HCT116 (cell line): Measurements from ENCODE around the gene B3GALT6. TPM values are rescaled to one million over a fixed set of nuclear protein-coding genes. Genes with fewer than 3 reads are reported as not detected.

Source experiments
- ATAC-seq: fragments of 200-7000 bp; cut with Tn5 transposase; 2 replicates; pipeline ENCODE4 v1.9.1; 2020; ENCODE audit warnings: mild to moderate bottlenecking, moderate library complexity
- BruUV-seq: library from RNA; stranded (reverse); fragments of 400-500 nt; replicated peaks from 2 replicates; lab custom pipeline; 2021; lab: Mats Ljungman, UMichigan
- CTCF ChIA-PET: fragments of 300-600 bp; sonication (Branson Sonifier 250); formaldehyde crosslinking; loops from one replicate; lab custom pipeline; 2021; ENCODE audit warnings: antibody characterized with exemption; lab: Charles Lee
- POLR2A ChIA-PET: fragments of 300-600, 350-600 bp; sonication (Branson Sonifier 250); formaldehyde crosslinking; loops from one replicate; lab custom pipeline; 2021; ENCODE audit warnings: antibody characterized with exemption; lab: Charles Lee
- RAD21 ChIA-PET, 2 experiments: fragments of 300-600 bp; sonication (Branson Sonifier 250); formaldehyde crosslinking; loops; one replicate each; lab custom pipeline; 2023; ENCODE audit warnings: low total read pairs in 2 of 2; ENCODE audit not compliant: uncharacterized antibody in 2 of 2, unreplicated experiment in 2 of 2, low non-redundant PET in 1 of 2; lab: Charles Lee
- DNase-seq: peaks from one replicate; pipeline ENCODE4 v3.0.0-alpha.2; 2010; ENCODE audit warnings: low read depth, low spot score
- H2AFZ ChIP-seq: fragments of 200-600 bp; shearing (Covaris generic), sonication (generic); 2 replicates; pipeline ENCODE4 v1.6.1; 2017; ENCODE audit warnings: low read depth, mixed run types, mixed read lengths, antibody characterized with exemption, low read length; ENCODE audit not compliant: poor library complexity, severe bottlenecking
- H3K27ac ChIP-seq: 2 replicates; pipeline ENCODE4 v1.5.1; 2012; ENCODE audit warnings: low read depth, low read length
- H3K27me3 ChIP-seq: fragments of 200-600 bp; sonication (generic); 2 replicates; pipeline ENCODE4 v1.6.1; 2016; ENCODE audit warnings: mixed run types, low read length, mixed read lengths; ENCODE audit not compliant: insufficient read depth
- H3K36me3 ChIP-seq, 2 experiments: fragments of 200-500 bp in 1 of 2; fragments of 200-600 bp in 1 of 2; sonication (Bioruptor generic) in 1 of 2; sonication (generic) in 1 of 2; 2 replicates each; pipeline versions ENCODE4 v1.5.1 to v1.6.1; 2014 to 2016; ENCODE audit warnings: low read length in 2 of 2, inconsistent platforms in 1 of 2, mixed read lengths in 1 of 2, mixed run types in 1 of 2; ENCODE audit not compliant: insufficient read depth in 2 of 2, control insufficient read depth in 1 of 2
- H3K4me1 ChIP-seq, 2 experiments: fragments of 200-600 bp in 1 of 2; sonication (generic) in 1 of 2; 2 replicates each; pipeline versions ENCODE4 v1.5.1 to v1.6.1; 2012 to 2017; ENCODE audit warnings: low read length in 2 of 2, inconsistent platforms in 1 of 2, mild to moderate bottlenecking in 1 of 2, mixed read lengths in 1 of 2, mixed run types in 1 of 2, moderate library complexity in 1 of 2; ENCODE audit not compliant: insufficient read depth in 2 of 2, control insufficient read depth in 1 of 2
- H3K4me2 ChIP-seq: fragments of 200-600 bp; sonication (generic); 2 replicates; pipeline ENCODE4 v1.6.1; 2017; ENCODE audit warnings: mixed run types, low read length, mixed read lengths
- H3K4me3 ChIP-seq, 2 experiments: fragments of 200-600 bp in 1 of 2; sonication (generic) in 1 of 2; replicated peaks in 1 of 2; 2 replicates each; pipeline ENCODE4 v1.5.1; 2011 to 2016; ENCODE audit warnings: low read length in 2 of 2, control low read depth in 1 of 2, low read depth in 1 of 2, mild to moderate bottlenecking in 1 of 2, mixed read lengths in 1 of 2, mixed run types in 1 of 2
- H3K79me2 ChIP-seq: fragments of 200-600 bp; sonication (generic); 2 replicates; pipeline ENCODE4 v1.6.1; 2017; ENCODE audit warnings: mild to moderate bottlenecking, mixed run types, low read length, moderate library complexity, mixed read lengths; ENCODE audit not compliant: insufficient read depth
- H3K9ac ChIP-seq: fragments of 200-600 bp; sonication (generic); 2 replicates; pipeline ENCODE4 v1.6.1; 2016; ENCODE audit warnings: low read length, mixed read lengths
- H3K9me2 ChIP-seq: fragments of 200-600 bp; sonication (generic), shearing (Covaris generic); 2 replicates; pipeline ENCODE4 v1.6.1; 2017; ENCODE audit warnings: mixed run types, mild to moderate bottlenecking, moderate library complexity; ENCODE audit not compliant: insufficient read depth
- H3K9me3 ChIP-seq, 2 experiments: fragments of 200-500 bp in 1 of 2; fragments of 200-600 bp in 1 of 2; sonication (Bioruptor generic) in 1 of 2; sonication (generic) in 1 of 2; 2 replicates each; pipeline ENCODE4 v1.6.1; 2014 to 2017; ENCODE audit warnings: low read length in 2 of 2, mixed read lengths in 2 of 2, inconsistent platforms in 1 of 2, low read depth in 1 of 2, mild to moderate bottlenecking in 1 of 2, mixed run types in 1 of 2, moderate library complexity in 1 of 2; ENCODE audit not compliant: control insufficient read depth in 1 of 2, insufficient read depth in 1 of 2
- H4K20me1 ChIP-seq: fragments of 200-600 bp; sonication (generic), shearing (Covaris generic); 2 replicates; pipeline ENCODE4 v1.6.1; 2017; ENCODE audit warnings: mixed run types, mild to moderate bottlenecking, moderate library complexity; ENCODE audit not compliant: insufficient read depth
- ELF1 ChIP-seq: IDR thresholded peaks from 2 replicates; pipeline ENCODE4 v1.6.1; 2012; ENCODE audit warnings: low read depth, borderline replicate concordance
- EZH2 ChIP-seq: fragments of 200-600 bp; sonication (generic); IDR thresholded peaks from 2 replicates; pipeline ENCODE4 v1.6.1; 2017; ENCODE audit warnings: antibody characterized with exemption, mixed run types
- EZH2phosphoT487 ChIP-seq: fragments of 200-600 bp; IDR thresholded peaks from 2 replicates; pipeline ENCODE4 v1.6.1; 2018; ENCODE audit warnings: antibody characterized with exemption, borderline replicate concordance
- FOSL1 ChIP-seq: IDR thresholded peaks from 2 replicates; pipeline ENCODE4 v1.6.1; 2012; ENCODE audit warnings: low read depth
- POLR2A ChIP-seq: IDR thresholded peaks from 2 replicates; pipeline ENCODE4 v1.7.0; 2011; ENCODE audit warnings: borderline replicate concordance; ENCODE audit not compliant: insufficient read depth, insufficient read length; ENCODE audit errors: extremely low read depth
- SP1 ChIP-seq: IDR thresholded peaks from 2 replicates; pipeline ENCODE4 v1.6.1; 2012; ENCODE audit warnings: low read depth
- TCF7L2 ChIP-seq: IDR thresholded peaks from 2 replicates; pipeline ENCODE4 v1.7.0; 2011; ENCODE audit warnings: borderline replicate concordance, inconsistent platforms; ENCODE audit not compliant: insufficient read depth, insufficient read length; ENCODE audit errors: extremely low read depth
- YY1 ChIP-seq: IDR thresholded peaks from 2 replicates; pipeline ENCODE4 v1.6.1; 2011; ENCODE audit warnings: low read length, low read depth, moderate library complexity, mild to moderate bottlenecking; ENCODE audit not compliant: insufficient replicate concordance; ENCODE audit errors: extremely low read depth
- ZBTB33 ChIP-seq: IDR thresholded peaks from 2 replicates; pipeline ENCODE4 v1.6.1; 2011; ENCODE audit warnings: mild to moderate bottlenecking, low read length, moderate library complexity; ENCODE audit not compliant: insufficient replicate concordance; ENCODE audit errors: extremely low read depth
- ZFX ChIP-seq: fragments of 450-650 bp; IDR thresholded peaks from 2 replicates; pipeline ENCODE4 v1.6.1; 2017
- intact Hi-C: fragments of 100-400 bp; cut with micrococcal nuclease; formaldehyde crosslinking; loops from 2 replicates; pipeline ENCODE4 v1.10.0; 2022
- total RNA-seq: library from RNA; stranded (reverse); gene quantifications from one replicate; pipeline ENCODE4 v1.2.1, GENCODE V29; 2021; ENCODE audit not compliant: unreplicated experiment

B3GALT6 gene
- total RNA-seq, 1 experiment from 2014 or later = 16.3 TPM

GRCh38 chr1:1278620-1279019 lies 46.6 kb downstream of the B3GALT6 start:
- ChIA-PET POLR2A (no interaction called here), CTCF (interaction anchor here (0.7 to 2.7 kb wide), 2 partner anchors 13 to 14 kb away, joined by 3 to 7 read pairs; no protein-coding TSS in a partner anchor)
- intact Hi-C loops = no loop called here

More at GRCh38 chr1:1278620-1279019, 46.6 kb downstream of the B3GALT6 start:
- Histone ChIP-seq H3K4me2 (no peak overlapping the region), H3K9me2 (no peaks in the 10 kb centered on the region), H3K27me3 (no peaks in the 10 kb centered on the region), H3K9ac (no peak overlapping the region), H3K36me3 (no peaks in the 10 kb centered on the region), H3K4me1 (peaks cover 6 to 32% of the 10 kb centered on the region in 2 experiments; a peak in 3 of 4 replicates), H3K79me2 (no peaks in the 10 kb centered on the region; the same call in 1 of the 2 replicates), H3K27ac (no peak overlapping the region), H3K4me3 (no peak overlapping the region), H4K20me1 (no peaks in the 10 kb centered on the region), H2AFZ (no peak overlapping the region), H3K9me3 (no peaks in the 10 kb centered on the region)
- no peak for DNase-seq
- RAD21 ChIA-PET = no interaction called here
- ATAC-seq = no peak
- no peak for TF ChIP-seq ELF1
- no peak for TF ChIP-seq TCF7L2
- no peak for TF ChIP-seq SP1
- no peak for TF ChIP-seq YY1
- no peak for TF ChIP-seq ZFX
- no peak for TF ChIP-seq EZH2
- TF ChIP-seq FOSL1 = no peak
- no peak for TF ChIP-seq POLR2A
- no peak for TF ChIP-seq ZBTB33
- TF ChIP-seq EZH2phosphoT487 = no peak
- BruUV-seq = no TSS peak
